ENCODE results near the gene SH3GL3.

SH3GL3 gene

GRCh38 chr15:83446904-83447709 is at the start of gene SH3GL3:
Gene SH3GL3 (plus strand): TSS chr15:83447341. CDS start chr15:83447534, 193 bp downstream.
- DNase-seq (ENCODE audit: low read depth in 2 of 2, low spot score in 1 of 2), result peak in 1 of 2 donors; percentile 13

- DNase-seq (ENCODE audit: low read depth in 2 of 2, low spot score in 1 of 2), result no peak
Observed at GRCh38 chr15:83398626-83399025, 48.5 kb upstream of the SH3GL3 start.

- no peak for DNase-seq (ENCODE audit: low read depth in 2 of 2, low spot score in 1 of 2)
Observed at GRCh38 chr15:83404121-83404520, 43.0 kb upstream of the SH3GL3 start.

- no peak for DNase-seq (ENCODE audit: low read depth in 2 of 2, low spot score in 1 of 2)
Observed at GRCh38 chr15:83410532-83410931, 36.6 kb upstream of the SH3GL3 start.

- DNase-seq (ENCODE audit: low read depth in 2 of 2, low spot score in 1 of 2), result no peak
Observed at GRCh38 chr15:83413054-83413719, 34.0 kb upstream of the SH3GL3 start.

- no peak for DNase-seq (ENCODE audit: low read depth in 2 of 2, low spot score in 1 of 2)
Observed at GRCh38 chr15:83422081-83422480, 25.1 kb upstream of the SH3GL3 start.

GRCh38 chr15:83422541-83422940 is 24.6 kb upstream of the SH3GL3 start:
- no peak for DNase-seq (ENCODE audit: low read depth in 2 of 2, low spot score in 1 of 2)

GRCh38 chr15:83424101-83424500 is 23.0 kb upstream of the SH3GL3 start:
- DNase-seq (ENCODE audit: low read depth in 2 of 2, low spot score in 1 of 2), result no peak

GRCh38 chr15:83430441-83430840 is 16.7 kb upstream of the SH3GL3 start:
- DNase-seq (ENCODE audit: low read depth in 2 of 2, low spot score in 1 of 2), result no peak

GRCh38 chr15:83431521-83431920 is 15.6 kb upstream of the SH3GL3 start:
- no peak for DNase-seq (ENCODE audit: low read depth in 2 of 2, low spot score in 1 of 2)

GRCh38 chr15:83435202-83435601 is 11.9 kb upstream of the SH3GL3 start:
- DNase-seq (ENCODE audit: low read depth in 2 of 2, low spot score in 1 of 2), result no peak

- DNase-seq (ENCODE audit: low read depth in 2 of 2, low spot score in 1 of 2), result no peak
Observed at GRCh38 chr15:83435782-83436181, 11.4 kb upstream of the SH3GL3 start.

- no peak for DNase-seq (ENCODE audit: low read depth in 2 of 2, low spot score in 1 of 2)
Observed at GRCh38 chr15:83436513-83437158, 10.5 kb upstream of the SH3GL3 start.

GRCh38 chr15:83443076-83443847 is 3.9 kb upstream of the SH3GL3 start:
- no peak for DNase-seq (ENCODE audit: low read depth in 2 of 2, low spot score in 1 of 2)

- DNase-seq (ENCODE audit: low read depth in 2 of 2, low spot score in 1 of 2), result no peak
Observed at GRCh38 chr15:83444936-83445335, 2.2 kb upstream of the SH3GL3 start.

- no peak for DNase-seq (ENCODE audit: low read depth in 2 of 2, low spot score in 1 of 2)
Observed at GRCh38 chr15:83445643-83446042, 1.5 kb upstream of the SH3GL3 start.

- DNase-seq (ENCODE audit: low read depth in 2 of 2, low spot score in 1 of 2), result no peak
Observed at GRCh38 chr15:83446417-83446816, 724 bp upstream of the SH3GL3 start.

GRCh38 chr15:83449250-83449671 is 2.1 kb downstream of the SH3GL3 start:
- no peak for DNase-seq (ENCODE audit: low read depth in 2 of 2, low spot score in 1 of 2)

- DNase-seq (ENCODE audit: low read depth in 2 of 2, low spot score in 1 of 2), result no peak
Observed at GRCh38 chr15:83449937-83450506, 2.9 kb downstream of the SH3GL3 start.

GRCh38 chr15:83457149-83457548 is 10.0 kb downstream of the SH3GL3 start:
- DNase-seq (ENCODE audit: low read depth in 2 of 2, low spot score in 1 of 2), result no peak

GRCh38 chr15:83458381-83458780 is 11.2 kb downstream of the SH3GL3 start:
- DNase-seq (ENCODE audit: low read depth in 2 of 2, low spot score in 1 of 2), result no peak

Measured in stimulated activated CD8-positive, alpha-beta memory T cell treated with anti-CD3 and anti-CD28 coated beads, Interleukin-4, amount 100 ng/mL, for 4 hours (primary cell).